HG02678 (cell line): Measurements from ENCODE around the gene CPD.
"Not testable (repeated sequence)": the region's sequence is repeated elsewhere in the genome, so short reads cannot be mapped to it uniquely, and the experiment has no call there.

Source experiments
- ATAC-seq: cut with Tn5 transposase; IDR thresholded peaks from one replicate; pipeline ENCODE4 v1.9.1; 2021; ENCODE audit warnings: mild to moderate bottlenecking, moderate library complexity; ENCODE audit not compliant: unreplicated experiment

Gene CPD

DNA sequence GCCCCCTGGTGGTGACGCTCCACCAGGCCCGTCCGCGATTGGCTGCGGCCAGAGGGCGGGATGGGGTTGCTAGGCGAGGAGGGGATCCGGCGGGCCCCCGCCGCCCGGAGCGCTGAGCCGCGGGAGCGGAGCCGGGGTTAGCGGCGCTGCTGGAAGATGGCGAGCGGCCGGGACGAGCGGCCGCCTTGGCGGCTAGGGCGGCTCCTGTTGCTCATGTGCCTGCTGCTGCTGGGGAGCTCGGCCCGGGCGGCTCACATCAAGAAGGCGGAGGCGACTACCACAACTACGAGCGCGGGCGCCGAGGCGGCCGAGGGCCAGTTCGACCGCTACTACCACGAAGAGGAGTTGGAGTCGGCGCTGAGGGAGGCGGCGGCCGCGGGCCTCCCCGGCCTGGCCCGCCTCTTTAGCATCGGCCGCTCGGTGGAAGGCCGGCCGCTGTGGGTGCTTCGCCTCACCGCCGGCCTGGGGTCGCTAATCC lies at the start of gene CPD:
CPD (plus strand) TSS at position 103 of the 478 bp plus-strand sequence; CDS start at position 157, 54 bp downstream.
- peak; percentile 86 for ATAC-seq

GRCh38 chr17:30332057-30332542 lies 46.6 kb upstream of the CPD start:
- ATAC-seq = peak; percentile 63

DNA sequence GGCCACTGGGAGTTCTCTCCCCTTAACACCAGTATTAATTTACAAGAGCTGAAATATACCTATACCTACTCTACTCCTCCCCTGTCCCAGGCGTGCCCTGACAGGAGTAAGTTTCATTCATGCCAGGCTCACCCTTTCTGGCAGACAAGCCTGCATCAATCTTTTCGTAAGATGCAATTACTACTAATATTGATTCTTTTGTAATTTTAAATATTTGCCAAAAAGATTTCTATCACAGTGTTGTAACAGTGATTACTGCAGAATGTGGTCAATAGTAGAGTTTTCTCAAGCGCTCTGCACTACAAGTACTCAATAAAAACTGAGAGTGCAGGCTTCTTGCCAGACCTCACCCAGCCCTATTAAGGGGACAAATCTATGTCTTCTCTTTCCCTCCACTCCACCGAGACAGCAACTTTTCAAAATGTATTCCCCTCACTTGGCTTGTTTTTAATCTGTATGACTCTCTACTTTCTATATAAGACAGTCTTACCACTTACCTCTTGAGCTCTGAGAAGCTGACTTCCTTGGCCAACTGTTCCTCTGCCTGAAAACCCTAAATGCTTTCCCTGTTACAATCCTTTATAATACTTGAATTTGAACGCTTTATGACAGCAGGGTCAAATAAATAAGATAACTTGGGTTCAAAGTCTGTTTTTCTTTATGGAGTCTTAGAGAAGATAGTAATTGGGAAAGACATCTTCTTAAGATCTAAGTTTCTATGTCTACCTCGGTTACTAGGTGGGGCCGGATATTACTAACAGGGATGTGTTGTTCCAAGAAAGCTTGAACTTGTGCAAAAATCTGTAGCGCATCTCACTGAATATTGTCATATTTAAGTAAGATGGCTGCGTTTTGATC lies 45.0 kb upstream of the CPD start, which contains the start of gene TMIGD1:
TMIGD1 (minus strand) TSS at position 555 of the 858 bp plus-strand sequence. CDS start 1,924 bp downstream, outside the sequence.
- ATAC-seq = no peak

- no peak for ATAC-seq
Observed at GRCh38 chr17:30334421-30334820, 44.3 kb upstream of the CPD start.

DNA sequence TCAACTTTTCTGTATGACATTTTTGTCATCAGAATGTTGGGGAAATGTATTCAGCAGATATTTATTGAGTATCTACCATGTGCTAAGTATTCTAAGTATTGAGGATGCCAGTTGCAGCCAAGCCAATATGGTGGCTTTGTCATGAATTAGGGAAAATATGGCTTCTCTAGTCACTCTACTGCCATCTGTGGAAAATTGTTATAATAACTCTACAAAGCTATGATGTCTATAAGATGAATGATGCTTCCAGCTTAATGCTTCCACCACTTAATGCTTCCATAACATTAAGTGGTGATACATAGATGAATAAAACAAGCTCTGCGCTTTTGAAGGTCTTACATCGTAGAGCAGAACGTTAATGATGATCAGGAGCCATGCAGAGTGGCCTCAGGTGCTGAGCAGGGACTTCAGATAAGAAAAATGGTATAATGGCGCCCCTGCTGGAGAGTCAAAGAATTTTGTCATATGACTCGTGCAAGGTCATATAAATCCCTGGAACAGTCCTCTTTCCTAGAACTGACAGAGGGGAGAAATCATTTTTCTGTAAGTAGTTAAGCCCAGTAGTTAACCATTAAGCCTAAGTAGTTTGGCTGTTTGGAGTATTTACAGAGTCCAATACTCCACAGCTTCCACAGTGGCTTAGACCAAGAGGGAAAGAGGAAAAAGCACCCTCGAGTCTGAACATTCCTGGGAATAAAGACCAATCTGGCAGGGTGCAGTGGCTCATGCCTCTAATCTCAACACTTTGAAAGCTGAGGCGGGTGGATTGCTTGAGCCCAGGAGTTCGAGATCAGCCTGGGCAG lies 42.2 kb upstream of the CPD start:
- ATAC-seq = no peak

GRCh38 chr17:30337393-30337999 lies 41.2 kb upstream of the CPD start:
- no peak for ATAC-seq

DNA sequence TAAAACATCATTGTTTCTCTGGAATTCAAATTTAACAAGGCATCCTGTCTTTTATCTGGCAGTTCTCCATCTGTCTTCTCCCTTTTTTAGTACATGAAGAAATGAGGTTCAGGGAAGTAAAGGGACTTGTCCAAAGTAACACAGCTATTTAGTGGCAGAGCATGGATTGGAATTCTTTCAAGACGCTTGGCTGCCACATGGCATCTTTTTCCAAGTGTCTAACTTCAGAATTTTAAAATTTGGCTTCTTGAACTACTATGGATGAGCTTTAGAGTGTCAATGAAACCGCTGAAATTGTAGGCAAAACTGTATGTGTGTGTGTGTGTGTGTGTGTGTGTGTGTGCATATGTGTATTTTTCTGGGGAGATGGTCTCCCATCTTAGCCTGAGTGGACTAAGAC lies 39.6 kb upstream of the CPD start:
- no peak for ATAC-seq

- no peak for ATAC-seq
Observed at GRCh38 chr17:30340801-30341356, 37.8 kb upstream of the CPD start.

GRCh38 chr17:30341703-30342249 lies 37.0 kb upstream of the CPD start:
- ATAC-seq = no peak

DNA sequence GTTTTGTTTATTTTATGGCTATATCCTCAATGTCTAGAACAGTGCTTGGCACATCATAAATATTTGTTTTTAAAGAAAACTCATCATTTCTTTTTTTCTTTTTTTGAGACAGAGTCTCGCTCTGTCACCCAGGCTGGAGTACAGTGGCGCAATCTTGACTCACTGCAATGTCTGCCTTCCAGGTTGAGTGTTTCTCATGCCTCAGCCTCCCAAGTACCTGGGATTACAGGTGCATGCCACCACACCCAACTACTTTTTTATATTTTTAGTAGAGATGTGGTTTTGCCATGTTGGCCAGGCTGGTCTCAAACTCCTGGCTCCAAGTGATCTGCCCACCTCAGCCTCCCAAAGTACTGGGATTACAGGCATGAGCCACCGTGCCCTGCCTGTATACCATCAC lies 35.5 kb upstream of the CPD start:
- not testable (repeated sequence) for ATAC-seq

- no peak for ATAC-seq
Observed at GRCh38 chr17:30343796-30344195, 34.9 kb upstream of the CPD start.

DNA sequence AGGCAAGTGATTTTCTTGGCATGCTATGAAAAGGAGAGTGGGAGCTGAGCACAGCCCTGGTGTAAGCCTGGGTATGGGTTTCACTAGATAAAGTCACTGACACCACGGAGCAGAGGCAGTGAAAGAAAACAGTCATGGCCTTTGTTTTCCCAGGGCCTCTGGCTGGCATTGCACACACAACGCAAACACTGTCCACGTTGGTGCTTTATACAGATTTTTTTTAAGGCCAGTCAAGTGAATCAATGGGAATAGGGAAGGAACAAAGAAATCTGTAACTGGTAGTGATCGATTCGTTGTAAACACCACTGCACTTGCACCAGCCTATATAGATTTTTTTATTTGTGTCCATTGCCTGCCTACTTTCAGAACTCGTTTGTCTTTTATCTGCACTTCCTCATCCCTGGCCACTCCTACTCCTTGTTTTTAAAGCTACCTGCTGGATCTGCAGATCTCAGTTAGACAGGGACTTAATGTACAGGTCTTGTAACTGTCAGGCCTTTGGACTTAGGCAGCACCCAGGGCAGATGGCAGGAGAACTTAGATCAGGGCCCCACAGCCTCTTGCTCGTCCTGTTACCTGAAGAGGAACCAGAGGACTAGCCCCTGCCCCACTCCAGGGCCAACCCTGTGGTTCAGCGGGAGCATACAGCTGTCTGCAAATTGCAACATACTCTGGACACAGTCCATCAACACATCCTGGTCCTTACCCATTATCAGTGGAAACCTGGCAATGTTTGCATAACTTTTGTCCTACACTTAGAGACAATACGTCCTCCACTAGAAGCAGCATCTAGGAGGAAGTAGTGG lies 34.2 kb upstream of the CPD start:
- ATAC-seq = no peak

GRCh38 chr17:30345089-30345433 lies 33.7 kb upstream of the CPD start:
- no peak for ATAC-seq

GRCh38 chr17:30345527-30346075 lies 33.1 kb upstream of the CPD start:
- no peak for ATAC-seq

DNA sequence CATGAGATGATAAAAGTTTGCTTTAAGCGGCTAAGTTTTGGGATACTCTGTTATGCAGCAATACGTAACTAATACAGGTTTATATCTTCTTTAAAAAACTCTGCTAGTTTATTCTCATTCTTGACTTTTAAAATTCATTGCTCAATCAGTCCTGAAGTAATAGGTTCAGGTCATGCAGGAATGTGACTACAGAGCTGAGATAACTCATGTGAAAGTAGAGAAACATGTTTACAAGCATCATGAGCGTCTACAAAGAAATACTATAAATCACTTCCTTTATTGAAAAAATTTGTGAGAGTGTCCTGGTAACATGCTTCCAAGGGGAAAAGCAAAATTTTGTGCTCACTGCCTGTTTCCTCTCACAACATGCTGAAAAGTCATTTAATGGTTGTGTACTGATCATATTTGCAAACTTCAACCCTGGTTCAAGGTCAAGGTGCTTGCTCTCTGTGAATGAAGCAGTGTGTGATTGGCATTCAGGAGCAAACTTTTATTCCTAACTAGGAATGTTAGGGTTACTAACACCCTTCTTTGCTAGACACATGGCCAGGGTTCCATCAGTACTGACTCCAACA lies 32.4 kb upstream of the CPD start:
- ATAC-seq = no peak

DNA sequence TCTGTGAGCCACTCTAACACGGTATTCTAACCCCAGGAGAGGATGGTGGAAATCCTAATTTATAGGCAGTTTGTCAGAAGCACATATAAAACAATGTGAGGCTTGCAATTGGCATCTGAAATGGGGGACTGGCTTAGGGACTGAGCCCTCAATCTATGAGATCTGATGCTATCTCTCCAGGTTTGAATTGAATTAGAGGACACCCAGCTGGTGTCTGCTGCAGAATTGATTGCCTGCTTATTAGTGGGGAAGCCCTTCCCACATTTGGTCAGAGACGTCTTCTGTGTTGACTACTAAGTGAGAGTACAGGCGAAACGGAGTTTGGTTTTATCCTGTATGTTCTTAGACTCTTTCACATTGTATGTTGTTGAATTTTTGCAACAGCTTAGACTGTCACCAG lies 31.2 kb upstream of the CPD start:
- no peak for ATAC-seq

- no peak for ATAC-seq
Observed at GRCh38 chr17:30349252-30349651, 29.5 kb upstream of the CPD start.

DNA sequence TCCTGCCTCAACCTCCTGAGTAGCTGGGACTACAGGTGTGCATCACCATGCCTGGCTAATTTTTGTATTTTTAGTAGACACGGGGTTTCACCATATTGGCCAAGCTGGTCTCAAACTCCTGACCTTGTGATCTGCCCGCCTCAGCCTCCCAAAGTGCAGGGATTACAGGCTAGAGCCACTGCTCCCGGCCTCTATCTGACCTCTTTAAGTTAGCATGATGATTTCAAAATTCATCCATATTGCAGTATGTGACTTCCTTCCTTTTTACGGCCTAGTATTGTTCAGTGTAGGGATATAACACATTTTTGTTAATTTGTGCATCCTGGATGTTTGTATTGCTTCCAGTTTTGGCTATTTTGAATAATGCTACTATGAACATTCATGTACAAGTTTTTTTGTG lies 27.5 kb upstream of the CPD start:
- ATAC-seq = not testable (repeated sequence)

DNA sequence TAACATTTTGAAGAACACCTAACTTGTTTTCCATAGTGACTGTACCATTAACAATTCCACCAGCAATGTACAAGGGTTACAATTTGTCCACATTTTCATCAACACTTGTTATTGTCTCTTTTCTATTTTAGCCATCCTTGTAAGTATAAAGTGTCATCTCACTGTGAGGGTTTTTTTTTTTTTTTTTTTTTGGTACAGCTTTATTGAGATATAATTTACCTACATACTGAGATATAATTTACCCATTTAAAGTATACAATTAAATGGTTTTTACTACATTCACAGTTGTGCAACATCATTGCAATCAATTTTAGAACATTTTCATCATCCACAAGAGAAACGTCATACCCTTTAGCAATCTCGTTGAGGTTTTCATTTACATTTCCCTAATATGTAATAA lies 27.0 kb upstream of the CPD start:
- no peak for ATAC-seq
